SH-SY5Y (cell line): ENCODE results near the gene CSRP2.

ENCODE experiments used
- GATA2 ChIP-seq: IDR thresholded peaks from 2 replicates; pipeline ENCODE4 v1.6.1; 2011; ENCODE audit warnings: mild to moderate bottlenecking, low read depth, low read length
- GATA3 ChIP-seq: IDR thresholded peaks from 2 replicates; pipeline ENCODE4 v1.6.1; 2011; ENCODE audit warnings: low read depth, mild to moderate bottlenecking, low read length, moderate library complexity

DNA sequence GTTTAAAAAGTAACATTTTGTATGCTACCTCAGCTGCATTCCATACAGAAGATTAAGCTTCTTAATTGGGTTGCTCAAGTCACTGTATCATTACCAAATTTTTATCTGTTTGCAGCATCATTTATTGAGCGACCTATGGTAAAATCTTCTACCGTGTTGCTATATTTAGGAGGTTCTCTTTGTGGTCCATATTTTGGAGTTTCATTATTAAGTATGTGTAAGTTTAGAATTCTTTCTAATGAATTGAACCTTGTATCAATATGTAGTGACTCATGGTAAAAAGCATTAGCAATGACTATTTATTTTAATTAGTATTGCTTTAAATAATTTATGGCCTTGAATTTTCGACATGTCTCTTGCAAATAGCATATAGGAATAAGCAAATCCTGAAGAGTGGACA is 42.2 kb downstream of the CSRP2 start:
- TF ChIP-seq GATA2 (no peak), GATA3 (no peak)
